ENCODE data around the gene PDCD7.
A peak's percentile ranks its signal among the peaks of the same experiment; 100 is the strongest.

PDCD7 gene

DNA sequence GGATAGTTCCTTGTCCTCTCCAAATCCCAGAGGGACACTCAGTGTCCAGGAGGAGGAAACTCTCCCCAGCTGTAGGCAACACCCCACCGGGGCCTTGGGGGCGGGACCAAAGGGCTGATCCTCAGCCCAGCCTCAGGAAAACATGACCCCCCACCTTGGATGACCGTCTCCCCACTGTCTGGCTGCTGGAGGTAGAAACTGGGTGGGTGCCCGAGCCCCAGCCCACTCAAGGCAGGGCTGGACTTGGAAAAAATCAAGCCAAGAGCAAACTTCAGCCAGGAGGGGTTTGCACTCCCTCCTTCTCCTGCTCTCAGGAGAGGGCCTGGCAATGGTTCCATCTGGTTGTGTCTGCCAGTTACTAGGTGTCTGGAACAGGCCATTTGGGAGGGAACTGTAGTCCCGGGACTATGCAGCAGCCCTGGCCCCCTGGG lies 62.2 kb downstream of the PDCD7 start:
- DNase-seq: peak; percentile 60

DNA sequence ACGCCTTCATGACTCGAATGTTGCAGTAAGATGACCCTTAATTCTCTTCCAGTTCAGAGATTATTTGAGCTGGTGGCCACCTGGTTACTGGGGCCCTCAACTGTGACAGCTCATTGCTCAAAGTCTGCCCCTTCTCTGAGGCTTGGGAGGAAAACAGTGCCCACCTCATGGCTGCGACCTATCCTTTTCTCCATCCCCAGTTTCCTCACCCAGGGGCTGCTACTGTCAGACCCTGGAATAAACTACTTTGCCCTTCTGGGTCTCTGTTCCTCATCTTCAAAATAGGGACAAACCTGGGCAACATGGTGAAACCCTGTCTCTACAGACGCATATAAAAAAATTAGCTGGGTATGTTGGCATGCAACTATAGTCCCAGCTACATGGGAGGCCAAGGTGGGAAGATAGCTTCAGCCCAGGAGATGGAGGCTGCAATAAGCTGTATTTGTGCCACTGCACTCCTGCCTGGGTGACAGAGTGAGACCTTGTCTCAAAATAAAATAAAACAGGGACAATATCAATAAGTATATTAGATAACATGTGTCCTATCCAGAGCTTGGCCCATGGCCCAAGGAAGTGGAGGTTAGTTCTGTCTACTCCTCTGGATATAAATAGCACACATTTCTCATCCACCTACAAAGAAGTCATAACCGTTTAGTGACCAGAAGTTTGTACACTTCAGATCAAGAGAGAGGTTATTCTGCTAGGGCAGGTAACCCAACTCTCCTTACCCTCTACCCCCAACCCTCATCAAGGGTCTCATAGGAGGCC lies 63.6 kb downstream of the PDCD7 start:
- DNase-seq: no peak

DNA sequence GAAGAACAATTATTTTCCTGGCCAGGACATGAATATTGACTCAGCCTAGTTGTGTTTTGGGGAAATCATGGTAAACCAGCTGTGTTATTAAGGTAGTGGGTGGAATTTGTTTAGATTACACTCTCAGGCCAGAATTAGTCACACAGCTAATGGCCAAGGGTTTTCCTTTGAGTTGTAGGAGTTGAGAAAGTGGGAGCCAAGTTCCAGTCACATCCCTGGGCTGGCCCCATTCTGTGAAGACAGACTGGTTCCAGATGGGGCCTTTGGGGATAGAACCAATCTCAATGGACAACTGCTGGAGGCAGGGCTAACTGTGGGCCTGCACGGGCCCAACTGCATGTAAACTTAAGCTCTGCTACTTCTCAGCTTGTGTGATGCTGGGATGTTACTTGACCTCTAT lies 64.4 kb downstream of the PDCD7 start:
- peak; percentile 27 for DNase-seq

DNA sequence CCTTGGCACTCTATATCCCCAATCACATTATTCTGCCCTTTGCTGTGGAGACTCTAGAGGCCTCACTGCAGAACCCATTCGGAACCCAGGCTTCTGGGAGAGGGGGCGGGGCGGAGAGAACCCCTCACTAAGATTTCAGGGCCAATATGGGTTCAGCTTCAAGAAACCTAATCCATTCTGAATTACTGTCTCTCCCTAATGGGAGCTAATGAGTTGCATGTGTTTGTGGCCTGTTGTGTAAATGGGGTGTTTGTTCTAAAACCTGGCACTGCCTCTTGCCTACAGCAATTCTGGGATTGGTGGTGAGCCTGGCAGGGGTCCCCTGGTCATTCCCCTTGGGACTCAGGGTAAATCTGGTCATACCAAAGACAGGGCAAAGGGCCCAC lies 65.2 kb downstream of the PDCD7 start:
- peak; percentile 30 for DNase-seq

DNA sequence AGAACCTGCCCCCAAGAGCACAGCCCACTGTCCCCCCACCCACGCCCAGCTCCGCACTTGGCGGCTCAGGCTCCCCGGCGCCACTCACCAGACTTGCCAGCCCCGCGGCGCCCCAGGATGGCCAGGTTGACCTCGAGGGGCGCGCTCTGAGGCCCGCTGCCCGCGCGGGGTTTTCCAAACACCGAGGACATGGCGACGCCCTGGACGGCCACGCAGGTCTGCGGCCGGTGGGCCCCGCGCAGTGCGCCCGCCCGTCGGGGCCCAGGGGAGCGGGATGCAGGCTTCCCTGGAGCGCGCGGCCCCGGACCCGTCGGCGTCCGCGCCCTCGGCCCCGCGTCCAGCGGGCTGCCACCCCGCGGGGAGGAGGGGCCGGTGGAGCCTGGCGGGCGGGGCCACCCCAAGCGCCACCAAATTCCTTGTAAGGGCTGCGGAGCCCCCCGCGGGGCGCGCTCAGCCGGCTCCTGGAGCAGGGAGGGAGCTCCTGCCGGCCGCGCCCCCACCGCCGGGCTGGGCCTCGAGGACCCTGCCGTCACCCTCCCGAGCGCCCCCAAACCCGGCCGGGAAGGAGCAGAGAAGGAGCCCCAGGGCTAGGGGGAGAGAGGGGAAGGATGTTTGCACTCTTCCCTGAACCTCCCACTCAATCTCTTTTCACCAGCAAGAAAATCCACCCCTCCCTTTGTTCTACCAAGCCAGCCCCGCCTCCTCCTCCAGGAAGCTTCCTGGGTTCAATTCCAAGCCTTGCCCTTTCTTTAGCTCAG lies 65.8 kb downstream of the PDCD7 start, which contains the start of gene RASL12:
Gene RASL12 (minus strand): TSS at position 347 of the 758 bp plus-strand sequence. CDS start 156 bp downstream, at position 191.
- peak; percentile 57 for DNase-seq

All from left hindlimb (tissue), 1 donor.